Smooth muscle cell (in vitro differentiated cells): Measurements from ENCODE around the gene CSRNP3. TPM values are rescaled to one million over a fixed set of nuclear protein-coding genes. Genes with fewer than 3 reads are reported as not detected.

Experiments used
- DNase-seq: peaks from one replicate; lab custom pipeline; 2025; ENCODE audit not compliant: unreplicated experiment; lab: John Stamatoyannopoulos, UW
- H2AFZ ChIP-seq: fragments of 200-600 bp; sonication (generic); 2 replicates; pipeline ENCODE4 v1.6.0; 2016; ENCODE audit warnings: antibody characterized with exemption, low read depth, mild to moderate bottlenecking
- H3F3A ChIP-seq: fragments of 200-600 bp; sonication (generic); 2 replicates; pipeline ENCODE4 v1.6.0; 2017; ENCODE audit warnings: antibody characterized with exemption, low read depth
- H3K27ac ChIP-seq: fragments of 200-600 bp; sonication (generic); 2 replicates; pipeline ENCODE4 v1.5.1; 2016; ENCODE audit warnings: low read depth, mild to moderate bottlenecking
- H3K27me3 ChIP-seq: fragments of 200-600 bp; sonication (generic); 2 replicates; pipeline ENCODE4 v1.6.1; 2016; ENCODE audit warnings: low read depth, mild to moderate bottlenecking
- H3K36me3 ChIP-seq: fragments of 200-600 bp; sonication (generic); 2 replicates; pipeline ENCODE4 v1.5.1; 2016; ENCODE audit warnings: low read depth
- H3K4me1 ChIP-seq: fragments of 200-600 bp; sonication (generic); 2 replicates; pipeline ENCODE4 v1.5.1; 2016; ENCODE audit warnings: low read depth
- H3K4me2 ChIP-seq: fragments of 200-600 bp; sonication (generic); 2 replicates; pipeline ENCODE4 v1.6.0; 2016; ENCODE audit warnings: mild to moderate bottlenecking
- H3K4me3 ChIP-seq: fragments of 200-600 bp; sonication (generic); 2 replicates; pipeline ENCODE4 v1.5.1; 2016; ENCODE audit warnings: mild to moderate bottlenecking
- H3K79me2 ChIP-seq: fragments of 200-600 bp; sonication (generic); 2 replicates; pipeline ENCODE4 v1.6.0; 2016; ENCODE audit warnings: low read depth, mild to moderate bottlenecking
- H3K9ac ChIP-seq: fragments of 200-600 bp; sonication (generic); 2 replicates; pipeline ENCODE4 v1.6.0; 2016; ENCODE audit warnings: low read depth
- H3K9me3 ChIP-seq: fragments of 200-600 bp; sonication (generic); replicated peaks from 2 replicates; pipeline ENCODE4 v1.5.1; 2016; ENCODE audit warnings: low read depth
- H4K20me1 ChIP-seq: fragments of 200-600 bp; sonication (generic); 2 replicates; pipeline ENCODE4 v1.6.0; 2016; ENCODE audit warnings: low read depth
- CTCF ChIP-seq: fragments of 200-600 bp; sonication (generic); IDR thresholded peaks from 2 replicates; pipeline ENCODE4 v1.5.1; 2017; ENCODE audit warnings: borderline replicate concordance, mild to moderate bottlenecking, antibody characterized with exemption; ENCODE audit not compliant: insufficient read depth, poor library complexity, severe bottlenecking
- WGBS: methylation state at CpG from one replicate; pipeline ENCODE4 v1.1.7; 2016; ENCODE audit warnings: low lambda C conversion rate; 5-methylcytosine and 5-hydroxymethylcytosine counted together
- polyA plus RNA-seq: library from polyadenylated mRNA; unstranded; fragments of >200 nt; fragmentation: Nextera tagmentation; extraction: Ambion mirVana; gene quantifications from 2 replicates; pipeline ENCODE4 v1.2.1, GENCODE V29; 2016
- total RNA-seq: library from RNA; depleted of rRNA; stranded (reverse); fragments of >200 nt; gene quantifications from 2 replicates; pipeline ENCODE4 v1.2.3, GENCODE V29; 2014

The CSRNP3 gene
- total and polyA plus RNA-seq, 2 experiments from 2014 or later = 2.8 to 7.1 TPM

GRCh38 chr2:165687426-165688002, 218.0 kb downstream of the CSRNP3 start:
- 90% methylated on average over 4 of the region's 4 CpGs for WGBS
- Histone ChIP-seq H3K36me3 (no peaks in the 10 kb centered on the region), H3K79me2 (no peaks in the 10 kb centered on the region), H3K4me2 (no peak overlapping the region), H3K9ac (no peak overlapping the region), H3K27me3 (no peaks in the 10 kb centered on the region), H3K9me3 (no peaks in the 10 kb centered on the region), H3K4me1 (peaks cover 17% of the 10 kb centered on the region), H2AFZ (no peak overlapping the region), H3K4me3 (no peak overlapping the region), H4K20me1 (no peaks in the 10 kb centered on the region), H3F3A (no peaks in the 10 kb centered on the region), H3K27ac (no peak overlapping the region)
- DNase-seq = no peak
- no peak for TF ChIP-seq CTCF

- Histone ChIP-seq H3K36me3 (no peaks in the 10 kb centered on the region), H2AFZ (no peak overlapping the region), H3K4me1 (peaks cover 13% of the 10 kb centered on the region), H3K27ac (no peak overlapping the region), H3F3A (no peaks in the 10 kb centered on the region), H3K9ac (no peak overlapping the region), H4K20me1 (no peaks in the 10 kb centered on the region), H3K4me3 (no peak overlapping the region), H3K79me2 (no peaks in the 10 kb centered on the region), H3K9me3 (no peaks in the 10 kb centered on the region), H3K4me2 (no peak overlapping the region), H3K27me3 (no peaks in the 10 kb centered on the region)
- peak; percentile 18 for DNase-seq
- TF ChIP-seq CTCF = peak; percentile 3
- WGBS = 11% methylated on average over 7 of the region's 7 CpGs
Observed at GRCh38 chr2:165691615-165692014, 222.1 kb downstream of the CSRNP3 start.

- Histone ChIP-seq H4K20me1 (no peaks in the 10 kb centered on the region), H3F3A (no peaks in the 10 kb centered on the region), H3K27me3 (no peaks in the 10 kb centered on the region), H3K36me3 (no peaks in the 10 kb centered on the region), H3K9me3 (no peaks in the 10 kb centered on the region), H3K79me2 (no peaks in the 10 kb centered on the region), H3K4me3 (no peak overlapping the region), H3K9ac (no peak overlapping the region), H3K4me2 (no peak overlapping the region), H3K4me1 (peaks cover 19% of the 10 kb centered on the region), H3K27ac (no peak overlapping the region), H2AFZ (no peak overlapping the region)
- no peak for DNase-seq
- no peak for TF ChIP-seq CTCF
- 93% methylated on average over 3 of the region's 3 CpGs for WGBS
Observed at GRCh38 chr2:165692906-165693305, 223.4 kb downstream of the CSRNP3 start.

GRCh38 chr2:165693838-165694237, 224.3 kb downstream of the CSRNP3 start:
- no peak for DNase-seq
- WGBS = 96% methylated on average over 1 of the region's 1 CpG
- Histone ChIP-seq H3K4me1 (peaks cover 25% of the 10 kb centered on the region), H4K20me1 (no peaks in the 10 kb centered on the region), H3K4me3 (no peak overlapping the region), H3K27ac (no peak overlapping the region), H3F3A (no peaks in the 10 kb centered on the region), H3K4me2 (no peak overlapping the region), H3K9me3 (no peaks in the 10 kb centered on the region), H3K36me3 (no peaks in the 10 kb centered on the region), H2AFZ (no peak overlapping the region), H3K9ac (no peak overlapping the region), H3K27me3 (no peaks in the 10 kb centered on the region), H3K79me2 (no peaks in the 10 kb centered on the region)
- no peak for TF ChIP-seq CTCF
